ENCODE results near the gene RTRAF.

Gene RTRAF

GRCh38 chr14:52048641-52049204 is 59.4 kb downstream of the RTRAF start:
- ChIA-PET POLR2A (no interaction called here), CTCF (interaction anchor here (2.6 kb wide), 1 partner anchor 21 kb away, joined by 7 read pairs; no protein-coding TSS in a partner anchor)
- TF ChIP-seq CTCF (IDR thresholded peaks at IDR 0.05; ENCODE audit: control extremely low read depth, extremely low read depth, low read depth, missing control alignments) = no peak
- no peak for DNase-seq (ENCODE audit: extremely low spot score)

DNA sequence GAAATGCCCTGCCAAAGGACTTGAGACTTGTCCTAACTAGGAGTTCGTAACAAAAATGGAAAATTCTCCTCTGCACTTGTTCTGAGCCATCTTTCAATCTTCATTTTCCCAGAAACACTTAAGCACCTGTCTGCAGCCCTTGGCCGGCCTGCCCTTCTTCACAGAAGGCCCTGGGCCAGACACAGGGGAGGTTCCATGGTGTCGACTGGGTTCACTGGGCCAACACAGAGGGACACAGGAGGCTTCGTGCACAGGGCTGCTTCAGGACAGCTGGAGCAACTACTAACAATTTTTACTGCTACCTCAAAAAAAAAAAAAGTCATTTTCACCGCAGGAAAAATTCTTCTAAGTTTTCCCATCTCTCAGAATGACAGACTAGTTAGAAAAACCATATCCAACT is 59.9 kb downstream of the RTRAF start:
- no peak for TF ChIP-seq CTCF (IDR thresholded peaks at IDR 0.05; ENCODE audit: control extremely low read depth, extremely low read depth, low read depth, missing control alignments)
- no peak for DNase-seq (ENCODE audit: extremely low spot score)
- ChIA-PET POLR2A (no interaction called here), CTCF (no interaction called here)

DNA sequence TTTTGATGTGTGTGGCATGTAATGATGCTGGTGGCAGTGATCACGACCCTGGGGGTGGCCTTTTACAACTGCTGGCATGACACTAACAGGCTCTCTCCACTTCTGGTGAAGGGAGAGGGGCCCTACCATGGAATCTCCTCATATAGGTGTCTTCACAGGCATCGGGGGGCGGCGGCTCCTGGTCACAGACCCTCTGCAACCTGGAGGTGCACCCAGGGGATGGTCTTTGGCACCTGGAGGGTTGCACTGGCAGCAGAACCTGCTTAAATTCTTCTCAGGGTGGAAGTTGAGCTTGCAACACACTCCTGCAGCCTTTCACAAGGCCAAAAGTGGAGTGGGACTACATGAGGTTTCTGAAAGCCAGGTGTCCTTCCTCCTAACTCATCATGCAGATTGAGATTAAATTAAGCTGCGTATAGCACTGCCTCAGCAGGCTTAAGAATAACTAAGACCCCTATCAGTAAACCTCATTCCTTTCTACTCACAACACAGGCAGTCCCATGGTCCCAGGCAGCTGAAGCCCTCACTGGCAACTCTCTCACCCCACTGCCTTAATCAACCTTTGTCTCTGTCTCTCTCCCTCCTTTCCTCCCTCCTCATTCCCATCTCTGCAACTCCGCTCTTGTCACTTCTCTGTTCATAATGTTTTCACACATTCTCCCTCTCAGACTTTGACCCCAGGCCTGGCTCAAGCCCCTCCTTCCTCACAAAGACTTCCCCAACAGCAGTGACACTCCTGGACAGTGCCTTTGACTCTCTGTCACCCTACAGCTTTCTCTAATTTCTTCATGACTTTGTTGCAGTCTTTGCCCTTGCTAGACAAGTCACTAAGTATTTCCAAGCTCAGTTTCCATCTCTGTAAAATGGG is 60.6 kb downstream of the RTRAF start:
- DNase-seq (ENCODE audit: extremely low spot score) = no peak
- no peak for TF ChIP-seq CTCF (IDR thresholded peaks at IDR 0.05; ENCODE audit: control extremely low read depth, extremely low read depth, low read depth, missing control alignments)
- ChIA-PET CTCF (interaction anchor here (1.3 kb wide), 1 partner anchor 21 kb away, joined by 6 read pairs; no protein-coding TSS in a partner anchor), POLR2A (no interaction called here)

DNA sequence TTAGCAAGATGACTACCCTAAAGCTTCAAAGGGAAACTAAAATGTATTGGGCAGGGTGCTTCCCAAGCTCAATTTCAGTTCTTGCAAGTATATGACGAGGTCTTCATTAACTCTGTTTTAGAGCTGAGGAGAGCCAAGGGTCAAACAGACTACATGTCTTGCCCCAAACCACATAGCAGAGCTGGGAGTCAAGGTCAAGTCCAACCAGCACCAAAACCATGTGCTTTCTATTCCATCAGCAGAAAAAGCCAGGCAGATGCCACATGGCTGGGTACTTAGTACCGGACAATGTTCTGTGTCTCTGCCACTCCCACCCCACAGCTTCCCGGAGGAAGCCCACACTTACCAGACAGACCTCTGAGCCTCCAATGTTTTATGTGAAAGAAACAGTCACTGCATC is 61.9 kb downstream of the RTRAF start:
- TF ChIP-seq CTCF (IDR thresholded peaks at IDR 0.05; ENCODE audit: control extremely low read depth, extremely low read depth, low read depth, missing control alignments) = no peak
- POLR2A ChIA-PET = no interaction called here
- CTCF ChIA-PET = interaction anchor here (1.3 kb wide), 2 partner anchors 9 to 20 kb away, joined by 3 to 6 read pairs; no protein-coding TSS in a partner anchor
- DNase-seq (ENCODE audit: extremely low spot score) = no peak

- TF ChIP-seq CTCF (IDR thresholded peaks at IDR 0.05; ENCODE audit: control extremely low read depth, extremely low read depth, low read depth, missing control alignments) = no peak
- no peak for DNase-seq (ENCODE audit: extremely low spot score)
- CTCF ChIA-PET = interaction anchor here (1.3 kb wide), 1 partner anchor 8 kb away, joined by 3 read pairs; no protein-coding TSS in a partner anchor
- POLR2A ChIA-PET = no interaction called here
These were observed 62.5 kb downstream of the RTRAF start for GRCh38 chr14:52051871-52052270.

GRCh38 chr14:52052288-52052943 is 63.1 kb downstream of the RTRAF start:
- CTCF ChIA-PET = interaction anchor here (2.2 kb wide), 1 partner anchor 9 kb away, joined by 6 read pairs; no protein-coding TSS in a partner anchor
- POLR2A ChIA-PET = no interaction called here
- no peak for TF ChIP-seq CTCF (IDR thresholded peaks at IDR 0.05; ENCODE audit: control extremely low read depth, extremely low read depth, low read depth, missing control alignments)
- no peak for DNase-seq (ENCODE audit: extremely low spot score)
